HG03095 (cell line): ENCODE results near the gene AFF2.

ENCODE experiments used
- ATAC-seq: cut with Tn5 transposase; IDR thresholded peaks from one replicate; pipeline ENCODE4 v1.9.1; 2021; ENCODE audit warnings: moderate library complexity; ENCODE audit not compliant: unreplicated experiment

AFF2 gene

GRCh38 chrX:148500423-148501385 is at the start of gene AFF2:
TSS of gene AFF2 (plus strand) at chrX:148500617. CDS start at chrX:148501098, 481 bp downstream.
- no peak for ATAC-seq

- ATAC-seq, result no peak
These were observed 43.1 kb upstream of the AFF2 start for GRCh38 chrX:148457279-148457678.

- ATAC-seq, result peak; percentile 93
These were observed 41.1 kb upstream of the AFF2 start for GRCh38 chrX:148459343-148459742.

- ATAC-seq, result peak; percentile 89
These were observed 34.1 kb upstream of the AFF2 start for GRCh38 chrX:148466292-148466691.

GRCh38 chrX:148470324-148470723 is 30.1 kb upstream of the AFF2 start:
- ATAC-seq, result no peak

GRCh38 chrX:148474030-148474429 is 26.4 kb upstream of the AFF2 start:
- ATAC-seq, result no peak

- ATAC-seq, result no peak
These were observed 8.4 kb upstream of the AFF2 start for GRCh38 chrX:148492057-148492456.

GRCh38 chrX:148495176-148495575 is 5.2 kb upstream of the AFF2 start:
- no peak for ATAC-seq

- no peak for ATAC-seq
These were observed 2.4 kb upstream of the AFF2 start for GRCh38 chrX:148498067-148498466.

GRCh38 chrX:148499638-148500422 is 587 bp upstream of the AFF2 start:
- no peak for ATAC-seq

- no peak for ATAC-seq
These were observed 1.1 kb downstream of the AFF2 start for GRCh38 chrX:148501386-148502066.

- no peak for ATAC-seq
These were observed 4.1 kb downstream of the AFF2 start for GRCh38 chrX:148504506-148504905.

- no peak for ATAC-seq
These were observed 7.0 kb downstream of the AFF2 start for GRCh38 chrX:148507418-148507817.

- ATAC-seq, result no peak
These were observed 12.0 kb downstream of the AFF2 start for GRCh38 chrX:148512453-148512852.

- no peak for ATAC-seq
These were observed 13.2 kb downstream of the AFF2 start for GRCh38 chrX:148513661-148514060.

GRCh38 chrX:148517176-148517575 is 16.8 kb downstream of the AFF2 start:
- no peak for ATAC-seq

- ATAC-seq, result no peak
These were observed 21.6 kb downstream of the AFF2 start for GRCh38 chrX:148522006-148522405.

- ATAC-seq, result no peak
These were observed 23.1 kb downstream of the AFF2 start for GRCh38 chrX:148523303-148524080.

- no peak for ATAC-seq
These were observed 30.2 kb downstream of the AFF2 start for GRCh38 chrX:148530464-148531077.

GRCh38 chrX:148534291-148534690 is 33.9 kb downstream of the AFF2 start:
- ATAC-seq, result no peak
